ENCODE data around the gene SEPTIN1.

DNA sequence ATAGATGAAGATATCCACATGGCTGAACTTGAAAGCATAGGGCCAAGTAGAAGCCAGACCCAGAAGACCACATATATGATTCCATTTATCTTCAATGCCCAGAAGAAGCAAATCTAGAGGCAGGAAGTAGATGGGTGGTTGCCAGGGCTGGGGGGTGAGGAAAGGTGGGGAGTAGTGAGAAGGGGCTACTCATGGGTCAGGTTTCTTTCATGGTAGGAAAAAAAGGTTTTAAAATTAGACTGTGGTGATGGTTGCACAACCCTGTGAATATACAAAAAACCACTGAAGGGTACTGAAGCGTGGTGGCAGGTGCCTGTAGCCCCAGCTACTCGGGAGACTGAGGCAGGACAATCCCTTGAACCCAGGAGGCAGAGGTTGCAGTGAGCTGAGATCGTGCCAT lies 32.7 kb downstream of the SEPTIN1 start:
- TF ChIP-seq, protein P1, sequence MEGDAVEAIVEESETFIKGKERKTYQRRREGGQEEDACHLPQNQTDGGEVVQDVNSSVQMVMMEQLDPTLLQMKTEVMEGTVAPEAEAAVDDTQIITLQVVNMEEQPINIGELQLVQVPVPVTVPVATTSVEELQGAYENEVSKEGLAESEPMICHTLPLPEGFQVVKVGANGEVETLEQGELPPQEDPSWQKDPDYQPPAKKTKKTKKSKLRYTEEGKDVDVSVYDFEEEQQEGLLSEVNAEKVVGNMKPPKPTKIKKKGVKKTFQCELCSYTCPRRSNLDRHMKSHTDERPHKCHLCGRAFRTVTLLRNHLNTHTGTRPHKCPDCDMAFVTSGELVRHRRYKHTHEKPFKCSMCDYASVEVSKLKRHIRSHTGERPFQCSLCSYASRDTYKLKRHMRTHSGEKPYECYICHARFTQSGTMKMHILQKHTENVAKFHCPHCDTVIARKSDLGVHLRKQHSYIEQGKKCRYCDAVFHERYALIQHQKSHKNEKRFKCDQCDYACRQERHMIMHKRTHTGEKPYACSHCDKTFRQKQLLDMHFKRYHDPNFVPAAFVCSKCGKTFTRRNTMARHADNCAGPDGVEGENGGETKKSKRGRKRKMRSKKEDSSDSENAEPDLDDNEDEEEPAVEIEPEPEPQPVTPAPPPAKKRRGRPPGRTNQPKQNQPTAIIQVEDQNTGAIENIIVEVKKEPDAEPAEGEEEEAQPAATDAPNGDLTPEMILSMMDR (IDR thresholded peaks at IDR 0.05), result no peak
- no peak for TF ChIP-seq POLR2AphosphoS5 (IDR thresholded peaks at IDR 0.05)
- no peak for TF ChIP-seq POLR2A (IDR thresholded peaks at IDR 0.05)

Measured in transverse colon (tissue), 4 donors.